ENCODE measurements around the gene CNEP1R1.
A peak's percentile ranks its signal among the peaks of the same experiment; 100 is the strongest.

CNEP1R1 gene

GRCh38 chr16:50065241-50065623 lies 40.2 kb downstream of the CNEP1R1 start:
- DNase-seq (ENCODE audit: low read depth): no peak

GRCh38 chr16:50065624-50066481 lies 40.8 kb downstream of the CNEP1R1 start, which contains the start of gene HEATR3:
Gene HEATR3, plus strand, starts transcription at chr16:50065970. Its CDS starts 162 bp downstream, at chr16:50066132.
- peak; percentile 78 for DNase-seq (ENCODE audit: low read depth)

GRCh38 chr16:50066482-50067289 lies 41.7 kb downstream of the CNEP1R1 start:
- no peak for DNase-seq (ENCODE audit: low read depth)

GRCh38 chr16:50067290-50067853 lies 42.3 kb downstream of the CNEP1R1 start:
- peak; percentile 28 for DNase-seq (ENCODE audit: low read depth)

- no peak for DNase-seq (ENCODE audit: low read depth)
These were observed 43.5 kb downstream of the CNEP1R1 start for GRCh38 chr16:50068550-50068949.

- no peak for DNase-seq (ENCODE audit: low read depth)
These were observed 44.0 kb downstream of the CNEP1R1 start for GRCh38 chr16:50069060-50069459.

- no peak for DNase-seq (ENCODE audit: low read depth)
These were observed 46.1 kb downstream of the CNEP1R1 start for GRCh38 chr16:50071075-50071671.

- DNase-seq (ENCODE audit: low read depth): no peak
These were observed 47.7 kb downstream of the CNEP1R1 start for GRCh38 chr16:50072730-50073129.

GRCh38 chr16:50079397-50080140 lies 54.5 kb downstream of the CNEP1R1 start:
- DNase-seq (ENCODE audit: low read depth): no peak

GRCh38 chr16:50081428-50082018 lies 56.5 kb downstream of the CNEP1R1 start:
- DNase-seq (ENCODE audit: low read depth): no peak

GRCh38 chr16:50083996-50084395 lies 59.0 kb downstream of the CNEP1R1 start:
- no peak for DNase-seq (ENCODE audit: low read depth)

- DNase-seq (ENCODE audit: low read depth): no peak
These were observed 61.2 kb downstream of the CNEP1R1 start for GRCh38 chr16:50086176-50086575.

All from stromal cell of bone marrow (primary cell).